Endothelial cell (in vitro differentiated cells): ENCODE data around the gene ARHGEF19. TPM values are rescaled to one million over a fixed set of nuclear protein-coding genes. Genes with fewer than 3 reads are reported as not detected.
A peak's percentile ranks its signal among the peaks of the same experiment; 100 is the strongest.

Source experiments
- DNase-seq: peaks from one replicate; pipeline ENCODE4 v3.0.0; 2021; ENCODE audit warnings: low spot score
- H3K27ac Mint-ChIP-seq: one replicate; pipeline ENCODE4 v1.8.0; 2021; ENCODE audit warnings: mixed read lengths, inconsistent platforms; ENCODE audit not compliant: unreplicated experiment
- H3K27me3 Mint-ChIP-seq: one replicate; pipeline ENCODE4 v1.8.0; 2021; ENCODE audit warnings: mild to moderate bottlenecking, moderate library complexity, mixed read lengths, inconsistent platforms; ENCODE audit not compliant: unreplicated experiment
- H3K36me3 Mint-ChIP-seq: one replicate; pipeline ENCODE4 v1.8.0; 2021; ENCODE audit warnings: mild to moderate bottlenecking, low read depth, mixed read lengths, inconsistent platforms; ENCODE audit not compliant: unreplicated experiment
- H3K4me1 Mint-ChIP-seq: one replicate; pipeline ENCODE4 v1.8.0; 2021; ENCODE audit warnings: mild to moderate bottlenecking, mixed read lengths, inconsistent platforms; ENCODE audit not compliant: unreplicated experiment
- H3K4me3 Mint-ChIP-seq: one replicate; pipeline ENCODE4 v1.8.0; 2021; ENCODE audit warnings: mild to moderate bottlenecking, mixed read lengths, inconsistent platforms; ENCODE audit not compliant: unreplicated experiment
- H3K9me3 Mint-ChIP-seq: one replicate; pipeline ENCODE4 v1.8.0; 2021; ENCODE audit warnings: mixed read lengths, inconsistent platforms; ENCODE audit not compliant: unreplicated experiment
- CTCF ChIP-seq: fragments of 200-600 bp; sonication (generic); IDR thresholded peaks from one replicate; pipeline ENCODE4 v1.5.0; 2021; ENCODE audit warnings: antibody characterized with exemption; ENCODE audit not compliant: unreplicated experiment
- total RNA-seq: library from RNA; stranded (reverse); fragmentation: NEBNext Ultra II Directional; extraction: Animal tissue kit (Norgen Biotek cat#: 25700); gene quantifications from one replicate; pipeline ENCODE4 v1.2.1, GENCODE V29; 2021; ENCODE audit not compliant: unreplicated experiment

Gene ARHGEF19
- total RNA-seq, 1 donor from 2014 or later: 14.0 TPM

- peaks cover 56% of the 10 kb centered on the region for H3K4me1 Mint-ChIP-seq
- no peak for DNase-seq
- no peaks in the 10 kb centered on the region for H3K9me3 Mint-ChIP-seq
- peaks cover 24% of the 10 kb centered on the region for H3K27me3 Mint-ChIP-seq
- H3K36me3 Mint-ChIP-seq: peaks cover 3% of the 10 kb centered on the region
- H3K4me3 Mint-ChIP-seq: peak overlapping the region; percentile 72
- peak overlapping the region; percentile 53 for H3K27ac Mint-ChIP-seq
- no peak for TF ChIP-seq CTCF
Measured at GRCh38 chr1:16161717-16162116, 50.7 kb downstream of the ARHGEF19 start.

- H3K27ac Mint-ChIP-seq: no peak overlapping the region
- no peaks in the 10 kb centered on the region for H3K9me3 Mint-ChIP-seq
- TF ChIP-seq CTCF: no peak
- peaks cover 26% of the 10 kb centered on the region for H3K27me3 Mint-ChIP-seq
- peaks cover 3% of the 10 kb centered on the region for H3K36me3 Mint-ChIP-seq
- no peak for DNase-seq
- H3K4me1 Mint-ChIP-seq: peaks cover 37% of the 10 kb centered on the region
- H3K4me3 Mint-ChIP-seq: no peak overlapping the region
Measured at GRCh38 chr1:16158993-16159831, 53.2 kb downstream of the ARHGEF19 start.

- DNase-seq: no peak
- Mint-ChIP-seq H3K9me3 (no peaks in the 10 kb centered on the region), H3K4me1 (peaks cover 36% of the 10 kb centered on the region), H3K27ac (peak overlapping the region; percentile 57), H3K36me3 (peaks cover 3% of the 10 kb centered on the region), H3K27me3 (peaks cover 23% of the 10 kb centered on the region), H3K4me3 (peak overlapping the region; percentile 97)
- no peak for TF ChIP-seq CTCF
Measured at GRCh38 chr1:16158025-16158424, 54.4 kb downstream of the ARHGEF19 start.

- Mint-ChIP-seq H3K9me3 (no peaks in the 10 kb centered on the region), H3K27me3 (peaks cover 19% of the 10 kb centered on the region), H3K36me3 (peaks cover 3% of the 10 kb centered on the region), H3K4me3 (peak overlapping the region; percentile 97), H3K27ac (peak overlapping the region; percentile 98), H3K4me1 (peaks cover 36% of the 10 kb centered on the region)
- peak; percentile 51 for DNase-seq
- TF ChIP-seq CTCF: no peak
Measured at GRCh38 chr1:16156848-16157495, 55.5 kb downstream of the ARHGEF19 start.
